CD4-positive, alpha-beta T cell treated with Interleukin-4 for 1 hour (primary cell): ENCODE measurements around the gene RORC.
"Not testable (repeated sequence)": the region's sequence is repeated elsewhere in the genome, so short reads cannot be mapped to it uniquely, and the experiment has no call there.

Source experiments
- DNase-seq, 2 donors: peaks; one replicate each; pipeline ENCODE4 v3.0.0-alpha.2; 2020 to 2022

RORC gene

DNA sequence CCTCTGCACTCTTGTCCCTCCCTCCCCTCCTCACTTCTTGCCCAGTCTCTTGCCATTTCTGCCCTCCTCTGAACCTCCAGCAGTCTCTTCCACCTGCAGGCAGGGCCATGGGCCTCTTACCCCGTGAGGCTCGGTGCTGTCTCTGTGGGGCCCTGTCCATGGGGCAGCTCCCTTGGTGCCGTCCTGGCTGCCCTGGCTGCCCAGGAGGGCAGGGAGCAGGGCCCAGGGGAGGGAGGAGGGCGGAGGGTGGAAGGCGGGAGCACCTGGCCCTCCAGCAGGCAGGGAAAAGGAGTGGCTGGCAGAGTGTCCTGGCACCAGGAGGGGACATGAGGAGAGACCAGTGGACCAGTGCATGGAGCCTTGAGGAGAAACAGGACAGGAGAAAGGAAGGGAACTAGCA, at the start of gene RORC:
RORC (minus strand) TSS at position 198 of the 400 bp plus-strand sequence; CDS start at position 160, 38 bp downstream.
- no peak for DNase-seq

DNA sequence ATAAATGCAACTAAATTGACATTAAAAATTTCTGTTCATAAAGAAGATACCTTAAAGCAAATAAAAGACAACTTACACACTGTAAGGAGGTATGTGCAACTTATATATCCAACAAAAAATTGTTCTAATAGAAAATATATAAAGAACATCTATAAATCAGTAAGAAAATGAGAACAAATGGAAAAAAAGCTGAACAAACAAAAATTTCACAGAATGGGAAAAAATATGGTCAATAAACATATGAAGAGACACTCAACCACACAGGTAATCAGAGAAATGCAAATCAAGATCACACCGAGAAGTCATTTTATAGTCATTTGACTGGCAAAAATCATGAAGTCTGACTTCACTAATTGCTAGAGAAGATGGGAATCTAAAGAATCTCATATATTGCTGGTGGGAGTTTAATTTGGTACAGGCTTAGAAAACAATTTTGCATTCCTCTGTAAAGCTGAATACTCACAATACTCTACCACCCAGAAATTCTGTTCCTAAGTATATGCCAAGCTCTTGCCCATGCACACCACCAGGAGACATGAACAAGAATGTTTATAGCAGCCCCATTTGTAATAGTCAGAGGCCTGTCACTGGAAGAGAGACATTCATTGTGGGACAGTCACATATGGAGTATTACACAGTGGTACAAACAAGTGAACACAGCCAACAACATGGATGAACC, 44.0 kb upstream of the RORC start:
- DNase-seq = no peak

DNA sequence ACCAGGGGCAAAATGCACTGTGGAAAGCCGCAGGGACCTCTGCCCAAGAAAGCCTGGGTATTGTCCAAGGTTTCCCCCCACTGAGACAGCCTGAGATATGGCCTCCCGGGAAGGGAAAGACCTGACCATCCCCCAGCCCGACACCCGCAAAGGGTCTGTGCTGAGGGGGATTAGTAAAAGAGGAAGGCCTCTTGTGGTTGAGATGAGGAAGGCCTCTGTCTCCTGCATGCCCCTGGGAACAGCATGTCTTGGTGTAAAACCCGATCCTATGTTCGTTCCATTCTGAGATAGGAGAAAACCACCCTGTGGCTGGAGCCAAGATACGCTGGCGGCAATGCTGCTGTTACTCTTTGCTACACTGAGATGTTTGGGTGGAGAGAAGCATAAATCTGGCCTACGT, 41.2 kb upstream of the RORC start:
- not testable (repeated sequence) for DNase-seq

DNA sequence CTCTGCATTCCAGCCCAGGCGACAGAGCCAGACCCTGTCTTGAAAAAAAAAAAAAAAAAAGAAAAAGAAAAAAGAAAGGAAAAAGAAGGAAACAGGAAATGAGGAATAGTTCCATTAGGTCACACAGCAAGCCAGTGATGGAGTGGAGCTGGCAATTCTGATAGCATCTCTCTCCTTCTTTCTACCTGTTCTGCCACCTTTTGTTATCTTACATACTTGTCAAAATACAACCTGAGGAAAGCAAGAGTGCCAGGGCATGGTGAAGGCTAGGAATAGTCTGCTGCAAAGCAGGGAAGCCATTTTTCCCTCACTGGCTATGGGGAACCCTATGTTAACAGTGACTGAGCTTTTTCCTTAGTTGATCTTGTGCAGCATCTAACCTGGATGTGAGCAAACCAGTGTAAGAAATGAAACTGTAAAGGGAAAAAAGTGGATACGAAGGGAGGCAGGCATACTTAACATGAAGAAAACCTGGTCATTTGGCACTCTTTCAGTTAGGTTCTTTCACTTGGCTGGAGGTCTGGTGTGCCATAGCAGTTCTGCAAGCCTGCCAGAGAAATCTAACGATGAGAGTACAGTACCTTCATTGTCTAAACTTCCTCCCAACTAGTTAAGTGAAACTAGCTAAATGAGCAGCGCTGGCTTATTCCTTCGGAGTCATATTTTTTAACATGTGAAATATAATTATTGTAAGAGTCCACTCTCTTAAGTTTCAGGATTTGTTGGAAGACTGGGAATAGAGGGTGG, 39.9 kb upstream of the RORC start:
- no peak for DNase-seq

GRCh38 chr1:151868486-151868885, 36.9 kb upstream of the RORC start:
- DNase-seq = no peak

GRCh38 chr1:151867765-151868411, 36.3 kb upstream of the RORC start:
- DNase-seq = no peak

DNA sequence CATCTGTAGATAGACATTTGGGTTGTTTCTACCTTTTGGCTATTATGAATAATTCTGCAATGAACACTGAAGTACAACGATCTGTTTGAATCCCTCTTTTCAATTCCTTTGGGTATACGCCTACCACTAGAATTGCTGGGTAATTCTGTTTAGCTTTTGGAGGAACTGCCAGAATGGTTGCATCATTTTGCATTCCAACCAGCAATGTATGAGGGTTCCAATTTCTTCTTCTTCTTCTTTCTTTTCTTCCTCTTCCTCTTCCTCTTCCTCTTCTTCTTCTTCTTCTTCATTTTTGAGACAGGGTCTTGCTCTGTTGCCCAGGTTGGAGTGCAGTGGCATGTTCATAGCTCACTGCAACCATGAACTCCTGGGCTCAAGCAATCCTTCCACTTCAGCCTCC, 35.7 kb upstream of the RORC start:
- no peak for DNase-seq

- no peak for DNase-seq
These were observed 32.8 kb upstream of the RORC start for GRCh38 chr1:151864411-151864810.

DNA sequence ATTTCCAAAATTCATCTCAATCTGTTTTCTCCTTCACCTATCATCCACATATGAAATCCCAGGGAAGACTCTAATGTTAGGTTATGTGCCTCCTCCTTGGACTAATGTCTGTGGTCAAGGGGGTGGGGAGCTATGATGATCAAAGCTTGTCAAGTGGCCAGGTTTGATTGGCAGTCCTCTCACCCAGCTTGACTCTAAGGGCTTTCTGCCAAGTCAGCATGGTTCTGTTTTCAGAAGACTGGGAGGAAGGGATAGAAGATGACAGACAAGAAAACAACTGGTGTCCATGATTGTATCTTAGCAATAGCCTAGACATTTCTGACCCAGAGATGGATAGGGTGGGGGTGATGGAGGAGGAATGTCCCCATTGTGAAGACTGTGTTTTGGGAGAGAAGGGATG, 31.0 kb upstream of the RORC start:
- no peak for DNase-seq

GRCh38 chr1:151860504-151861187, 29.0 kb upstream of the RORC start:
- no peak for DNase-seq

- no peak for DNase-seq
These were observed 28.3 kb upstream of the RORC start for GRCh38 chr1:151859891-151860293.

GRCh38 chr1:151858886-151859665, 27.5 kb upstream of the RORC start:
- no peak for DNase-seq

- DNase-seq = no peak
These were observed 26.6 kb upstream of the RORC start for GRCh38 chr1:151858030-151858746.

DNA sequence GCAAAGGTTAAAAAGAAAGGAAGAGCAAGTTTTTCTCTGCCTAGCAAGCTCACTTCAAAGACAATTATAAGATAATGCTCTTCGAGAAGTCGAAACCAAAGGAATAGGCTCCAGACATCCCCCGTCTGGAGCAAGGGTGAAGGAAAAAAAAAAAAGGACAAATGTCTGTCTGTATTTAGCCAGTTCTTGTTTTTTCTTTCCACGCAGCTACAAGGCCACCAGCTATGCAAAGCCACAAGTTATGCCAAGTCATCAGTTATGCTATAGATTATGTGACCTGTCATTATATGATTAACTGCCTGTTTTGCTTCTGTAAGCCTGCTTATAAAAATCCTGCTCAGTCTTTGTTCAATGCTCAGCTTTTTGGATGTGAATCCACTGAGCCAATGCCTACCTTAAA, 24.3 kb upstream of the RORC start:
- DNase-seq = no peak

- not testable (repeated sequence) for DNase-seq
These were observed 23.9 kb upstream of the RORC start for GRCh38 chr1:151855516-151855915.

DNA sequence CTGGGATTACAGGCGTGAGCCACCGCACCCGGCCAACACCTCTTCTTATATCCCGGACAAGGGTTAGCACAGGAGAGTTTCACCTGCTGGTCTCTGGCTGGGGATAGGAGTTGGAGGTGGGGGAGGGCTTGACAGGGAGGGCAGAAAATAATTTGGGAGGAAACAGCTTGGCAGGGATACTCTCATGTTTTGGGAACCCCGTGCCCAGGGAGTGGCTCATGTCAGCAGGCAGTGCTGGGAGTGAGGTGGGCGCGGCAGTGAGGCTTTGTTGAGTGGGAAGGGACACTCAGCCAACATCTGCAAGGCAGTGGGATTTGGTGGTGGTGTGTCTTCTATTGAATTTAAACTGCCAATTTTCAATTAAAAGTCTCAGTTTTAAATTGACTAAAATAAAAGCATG, 23.1 kb upstream of the RORC start:
- DNase-seq = no peak

GRCh38 chr1:151853411-151853943, 21.9 kb upstream of the RORC start, which contains the start of gene THEM5:
Gene THEM5, minus strand, starts transcription at chr1:151853712. Its CDS starts 147 bp downstream, at chr1:151853565.
- no peak for DNase-seq

DNA sequence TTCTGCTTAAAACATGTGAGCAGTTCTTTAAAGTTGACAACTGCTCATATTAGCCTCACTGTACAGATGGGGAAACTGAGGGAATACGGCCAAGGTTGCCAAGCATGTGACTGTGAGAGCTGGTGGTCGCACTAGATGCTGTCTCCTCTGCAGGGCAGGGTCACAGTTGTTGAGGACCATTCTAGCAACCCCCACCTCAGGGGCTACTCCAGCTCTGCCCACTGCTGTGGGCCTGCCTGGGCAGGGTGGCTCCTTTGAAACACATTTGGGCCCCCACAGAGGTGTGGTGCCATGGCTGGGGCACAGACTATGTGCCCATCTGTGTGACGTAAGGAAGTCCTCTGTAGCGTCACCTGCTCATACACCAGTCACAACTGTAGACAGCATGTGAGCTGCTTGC, 21.1 kb upstream of the RORC start:
- no peak for DNase-seq

DNA sequence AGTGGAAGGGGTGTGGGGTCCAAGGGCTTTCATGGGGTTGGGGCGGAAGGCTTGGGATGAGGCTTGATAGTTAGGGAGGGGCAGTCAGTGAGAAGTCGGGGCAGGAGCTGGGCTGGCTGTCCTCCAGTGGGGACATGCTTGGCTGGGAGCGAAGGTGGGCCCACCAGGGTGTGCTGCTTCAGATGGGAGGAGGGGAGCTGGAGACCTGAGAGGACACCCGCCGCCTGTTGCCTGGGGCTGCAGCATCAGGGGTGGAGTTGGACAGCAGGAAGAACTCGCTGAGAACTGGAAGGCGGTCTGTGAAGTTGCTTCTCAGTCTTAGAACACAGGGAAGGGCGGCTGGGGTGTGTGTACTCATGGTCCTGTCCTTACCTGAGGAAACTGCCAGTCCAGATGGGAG, 20.3 kb upstream of the RORC start:
- no peak for DNase-seq

DNA sequence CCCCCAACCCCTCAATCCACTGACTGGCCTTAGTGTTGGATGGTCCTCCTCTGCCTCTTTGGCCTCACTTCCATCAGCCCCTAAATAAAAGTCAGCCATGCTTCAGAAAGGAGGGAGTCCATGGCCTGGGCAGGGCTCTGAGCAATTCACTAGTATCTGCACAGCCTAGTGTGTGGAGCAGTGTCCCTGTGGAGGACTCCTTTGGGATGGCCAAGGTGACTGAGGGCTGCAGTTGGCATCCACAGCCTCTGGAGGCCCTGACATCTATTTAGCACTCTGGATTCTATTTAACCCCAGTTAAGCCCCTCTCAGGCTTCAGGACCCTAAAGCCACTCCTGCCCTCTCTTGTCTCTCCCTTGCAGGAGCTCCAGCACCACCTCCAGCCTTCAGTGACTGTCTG, 18.3 kb upstream of the RORC start:
- DNase-seq = no peak

GRCh38 chr1:151849126-151849525, 17.5 kb upstream of the RORC start:
- DNase-seq = no peak
